Measurements from ENCODE around the gene MYNN. TPM values are rescaled to one million over a fixed set of nuclear protein-coding genes. Genes with fewer than 3 reads are reported as not detected.

MYNN gene
- total RNA-seq, 8 experiments from 2014 or later, result 13.4 to 26.4 (median 18.6) TPM

Other genes with a start within 250 kb of the MYNN start
- gene MECOM, start 109.7 kb upstream of the MYNN start, total RNA-seq, result 10 to 100 TPM in 2 of 8 experiments, 1 to 10 TPM in 6; 3.1 to 11.1 (median 7.7) TPM
- 10 to 100 TPM in 5 of 8 experiments, 1 to 10 TPM in 3; 2.6 to 85.6 (median 13.9) TPM for gene TERC, start 8.3 kb upstream of the MYNN start, total RNA-seq
- 1 to 10 TPM in 2 of 8 experiments, under 1 TPM in 4, not detected in 2; 0.05 to 2.2 (median 0.69) TPM for gene ACTRT3, start 3.8 kb upstream of the MYNN start, total RNA-seq
- under 1 TPM in 5 of 8 experiments, not detected in 3; 0.08 to 0.50 (median 0.38) TPM for gene LRRIQ4, start 39.5 kb downstream of the MYNN start, total RNA-seq
- gene LRRC34, start 39.5 kb downstream of the MYNN start, total RNA-seq, result 1 to 10 TPM; 2.1 to 7.1 (median 4.3) TPM
- gene LRRC31, start 96.5 kb downstream of the MYNN start, total RNA-seq, result under 1 TPM in 4 of 8 experiments, not detected in 4; 0.08 to 0.21 (median 0.14) TPM
- under 1 TPM in 3 of 8 experiments, not detected in 5; 0.08 to 0.19 (median 0.10) TPM for gene SAMD7, start 138.2 kb downstream of the MYNN start, total RNA-seq
- gene SEC62, start 193.4 kb downstream of the MYNN start, total RNA-seq, result 100 to 1,000 TPM in 1 of 8 experiments, 10 to 100 TPM in 7; 50.3 to 124 (median 62.7) TPM

All from motor neuron (in vitro differentiated cells).